Measurements from ENCODE around the gene RPS19.

DNA sequence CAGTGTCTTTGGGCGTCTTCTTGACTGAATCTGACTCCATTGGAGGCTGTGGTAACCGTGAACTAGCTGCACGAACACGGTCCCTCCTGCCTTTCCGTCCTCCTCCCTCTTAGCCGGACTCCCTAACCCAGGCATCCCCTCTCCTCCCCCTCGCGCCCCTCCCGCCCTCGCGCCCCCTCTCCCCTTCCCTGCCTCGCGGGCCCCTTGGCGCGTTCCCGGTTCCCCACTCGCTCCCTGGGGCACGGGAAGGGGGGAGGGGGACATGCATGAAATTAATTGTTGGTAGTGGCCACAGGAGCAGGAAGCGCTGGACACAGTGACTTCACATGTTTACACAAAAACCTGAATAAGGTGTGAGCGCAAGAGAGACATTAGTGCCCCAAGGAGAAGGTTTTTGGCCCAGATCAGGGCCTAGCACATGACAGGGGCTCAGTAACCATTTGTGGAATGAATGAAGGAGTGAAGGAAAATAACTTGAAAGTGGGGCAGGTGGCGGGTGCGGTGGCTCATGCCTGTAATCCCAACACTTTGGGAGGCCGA is 14.9 kb upstream of the RPS19 start:
- TF ChIP-seq, protein P1, sequence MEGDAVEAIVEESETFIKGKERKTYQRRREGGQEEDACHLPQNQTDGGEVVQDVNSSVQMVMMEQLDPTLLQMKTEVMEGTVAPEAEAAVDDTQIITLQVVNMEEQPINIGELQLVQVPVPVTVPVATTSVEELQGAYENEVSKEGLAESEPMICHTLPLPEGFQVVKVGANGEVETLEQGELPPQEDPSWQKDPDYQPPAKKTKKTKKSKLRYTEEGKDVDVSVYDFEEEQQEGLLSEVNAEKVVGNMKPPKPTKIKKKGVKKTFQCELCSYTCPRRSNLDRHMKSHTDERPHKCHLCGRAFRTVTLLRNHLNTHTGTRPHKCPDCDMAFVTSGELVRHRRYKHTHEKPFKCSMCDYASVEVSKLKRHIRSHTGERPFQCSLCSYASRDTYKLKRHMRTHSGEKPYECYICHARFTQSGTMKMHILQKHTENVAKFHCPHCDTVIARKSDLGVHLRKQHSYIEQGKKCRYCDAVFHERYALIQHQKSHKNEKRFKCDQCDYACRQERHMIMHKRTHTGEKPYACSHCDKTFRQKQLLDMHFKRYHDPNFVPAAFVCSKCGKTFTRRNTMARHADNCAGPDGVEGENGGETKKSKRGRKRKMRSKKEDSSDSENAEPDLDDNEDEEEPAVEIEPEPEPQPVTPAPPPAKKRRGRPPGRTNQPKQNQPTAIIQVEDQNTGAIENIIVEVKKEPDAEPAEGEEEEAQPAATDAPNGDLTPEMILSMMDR (IDR thresholded peaks at IDR 0.05; ENCODE audit: low read depth, low read length, missing input control) = no peak
- TF ChIP-seq, protein P2, sequence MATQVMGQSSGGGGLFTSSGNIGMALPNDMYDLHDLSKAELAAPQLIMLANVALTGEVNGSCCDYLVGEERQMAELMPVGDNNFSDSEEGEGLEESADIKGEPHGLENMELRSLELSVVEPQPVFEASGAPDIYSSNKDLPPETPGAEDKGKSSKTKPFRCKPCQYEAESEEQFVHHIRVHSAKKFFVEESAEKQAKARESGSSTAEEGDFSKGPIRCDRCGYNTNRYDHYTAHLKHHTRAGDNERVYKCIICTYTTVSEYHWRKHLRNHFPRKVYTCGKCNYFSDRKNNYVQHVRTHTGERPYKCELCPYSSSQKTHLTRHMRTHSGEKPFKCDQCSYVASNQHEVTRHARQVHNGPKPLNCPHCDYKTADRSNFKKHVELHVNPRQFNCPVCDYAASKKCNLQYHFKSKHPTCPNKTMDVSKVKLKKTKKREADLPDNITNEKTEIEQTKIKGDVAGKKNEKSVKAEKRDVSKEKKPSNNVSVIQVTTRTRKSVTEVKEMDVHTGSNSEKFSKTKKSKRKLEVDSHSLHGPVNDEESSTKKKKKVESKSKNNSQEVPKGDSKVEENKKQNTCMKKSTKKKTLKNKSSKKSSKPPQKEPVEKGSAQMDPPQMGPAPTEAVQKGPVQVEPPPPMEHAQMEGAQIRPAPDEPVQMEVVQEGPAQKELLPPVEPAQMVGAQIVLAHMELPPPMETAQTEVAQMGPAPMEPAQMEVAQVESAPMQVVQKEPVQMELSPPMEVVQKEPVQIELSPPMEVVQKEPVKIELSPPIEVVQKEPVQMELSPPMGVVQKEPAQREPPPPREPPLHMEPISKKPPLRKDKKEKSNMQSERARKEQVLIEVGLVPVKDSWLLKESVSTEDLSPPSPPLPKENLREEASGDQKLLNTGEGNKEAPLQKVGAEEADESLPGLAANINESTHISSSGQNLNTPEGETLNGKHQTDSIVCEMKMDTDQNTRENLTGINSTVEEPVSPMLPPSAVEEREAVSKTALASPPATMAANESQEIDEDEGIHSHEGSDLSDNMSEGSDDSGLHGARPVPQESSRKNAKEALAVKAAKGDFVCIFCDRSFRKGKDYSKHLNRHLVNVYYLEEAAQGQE (IDR thresholded peaks at IDR 0.05) = no peak
- no peak for TF ChIP-seq GABPA (IDR thresholded peaks at IDR 0.05 in 1 of 2, conservative IDR thresholded peaks at IDR 0.05 in 1 of 2)
- TF ChIP-seq, protein P3, sequence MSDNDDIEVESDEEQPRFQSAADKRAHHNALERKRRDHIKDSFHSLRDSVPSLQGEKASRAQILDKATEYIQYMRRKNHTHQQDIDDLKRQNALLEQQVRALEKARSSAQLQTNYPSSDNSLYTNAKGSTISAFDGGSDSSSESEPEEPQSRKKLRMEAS (IDR thresholded peaks at IDR 0.05) = no peak
- no peak for TF ChIP-seq SP1 (IDR thresholded peaks at IDR 0.05)
- no peak for TF ChIP-seq RAD21 (IDR thresholded peaks at IDR 0.05)
- TF ChIP-seq RXRA (IDR thresholded peaks at IDR 0.05) = no peak
